Lower lobe of right lung (tissue), 2 donors: ENCODE data around the gene ITPR1. TPM values are rescaled to one million over a fixed set of nuclear protein-coding genes. Genes with fewer than 3 reads are reported as not detected.

ENCODE experiments used
- ATAC-seq, 2 donors: fragments of 200-7000 bp; cut with Tn5 transposase; one replicate each; pipeline ENCODE4 v1.9.1; 2020 to 2022; ENCODE audit warnings: mild to moderate bottlenecking in 2 of 2, moderate library complexity in 2 of 2
- DNase-seq: peaks from one replicate; pipeline ENCODE4 v3.0.0-alpha.2; 2020
- H3K27ac ChIP-seq: fragments of 200-600 bp; one replicate; pipeline ENCODE4 v1.8.0; 2022
- H3K27me3 ChIP-seq: fragments of 200-600 bp; one replicate; pipeline ENCODE4 v1.8.0; 2022; ENCODE audit warnings: low read depth
- H3K36me3 ChIP-seq: fragments of 200-600 bp; one replicate; pipeline ENCODE4 v1.8.0; 2022; ENCODE audit warnings: mild to moderate bottlenecking
- H3K4me1 ChIP-seq: fragments of 200-600 bp; one replicate; pipeline ENCODE4 v1.8.0; 2022
- H3K4me3 ChIP-seq: fragments of 200-600 bp; one replicate; pipeline ENCODE4 v1.8.0; 2022; ENCODE audit warnings: mild to moderate bottlenecking
- H3K9me3 ChIP-seq: fragments of 200-600 bp; one replicate; pipeline ENCODE4 v1.8.0; 2022
- CTCF ChIP-seq: fragments of 200-600 bp; IDR thresholded peaks from one replicate; pipeline ENCODE4 v1.8.0; 2022; ENCODE audit warnings: antibody characterized with exemption, mild to moderate bottlenecking
- intact Hi-C: fragments of 100-400 bp; cut with DNase I; formaldehyde crosslinking; loops from one replicate; pipeline ENCODE4 v1.11.0; 2022
- total RNA-seq: library from RNA; stranded (reverse); fragmentation: NEBNext Ultra II Directional; extraction: Animal tissue kit (Norgen Biotek cat#: 25700); gene quantifications from one replicate; pipeline ENCODE4 v1.2.1, GENCODE V29; 2021
- donor health status: DM: no; HTN: yes; CAD: no; lungs with severe emphysema.

Gene ITPR1
- total RNA-seq, 1 donor from 2014 or later = 69.1 TPM

- H3K4me3 ChIP-seq = no peak overlapping the region
- H3K36me3 ChIP-seq = peaks cover 35% of the 10 kb centered on the region
- H3K9me3 ChIP-seq = no peaks in the 10 kb centered on the region
- ATAC-seq (no peak), DNase-seq (no peak)
- H3K27me3 ChIP-seq = no peaks in the 10 kb centered on the region
- H3K27ac ChIP-seq = no peak overlapping the region
- no peaks in the 10 kb centered on the region for H3K4me1 ChIP-seq
- TF ChIP-seq CTCF = no peak
- intact Hi-C loops = no loop called here
Observed at GRCh38 chr3:4806535-4807108, 313.5 kb downstream of the ITPR1 start.

- Histone ChIP-seq H3K27ac (no peak overlapping the region), H3K4me3 (no peak overlapping the region), H3K4me1 (no peaks in the 10 kb centered on the region), H3K36me3 (peaks cover 34% of the 10 kb centered on the region), H3K9me3 (no peaks in the 10 kb centered on the region), H3K27me3 (no peaks in the 10 kb centered on the region)
- no peak for ATAC-seq
- no peak for TF ChIP-seq CTCF
- intact Hi-C loops = no loop called here
- DNase-seq = no peak
Observed at GRCh38 chr3:4807381-4808280, 314.5 kb downstream of the ITPR1 start.

- peaks cover 29% of the 10 kb centered on the region for H3K36me3 ChIP-seq
- no peak for TF ChIP-seq CTCF
- peaks cover 4% of the 10 kb centered on the region for H3K4me1 ChIP-seq
- H3K27ac ChIP-seq = no peak overlapping the region
- no peaks in the 10 kb centered on the region for H3K27me3 ChIP-seq
- no peaks in the 10 kb centered on the region for H3K9me3 ChIP-seq
- intact Hi-C loops = no loop called here
- no peak for DNase-seq
- no peak for ATAC-seq
- H3K4me3 ChIP-seq = no peak overlapping the region
Observed at GRCh38 chr3:4808637-4809036, 315.5 kb downstream of the ITPR1 start.

- no peak overlapping the region for H3K27ac ChIP-seq
- H3K36me3 ChIP-seq = peaks cover 28% of the 10 kb centered on the region
- ATAC-seq (no peak), DNase-seq (no peak)
- no peaks in the 10 kb centered on the region for H3K27me3 ChIP-seq
- TF ChIP-seq CTCF = no peak
- H3K4me3 ChIP-seq = no peak overlapping the region
- H3K9me3 ChIP-seq = no peaks in the 10 kb centered on the region
- peaks cover 15% of the 10 kb centered on the region for H3K4me1 ChIP-seq
- intact Hi-C loops = no loop called here
Observed at GRCh38 chr3:4809922-4810321, 316.8 kb downstream of the ITPR1 start.

GRCh38 chr3:4812591-4812990 is 319.4 kb downstream of the ITPR1 start:
- peaks cover 17% of the 10 kb centered on the region for H3K4me1 ChIP-seq
- H3K27ac ChIP-seq = no peak overlapping the region
- H3K4me3 ChIP-seq = no peak overlapping the region
- no peaks in the 10 kb centered on the region for H3K27me3 ChIP-seq
- peaks cover 9% of the 10 kb centered on the region for H3K9me3 ChIP-seq
- ATAC-seq (no peak), DNase-seq (no peak)
- H3K36me3 ChIP-seq = peaks cover 38% of the 10 kb centered on the region
- intact Hi-C loops = no loop called here
- TF ChIP-seq CTCF = no peak
